SK-MEL-5 (cell line): ENCODE results near the gene PAQR4. TPM values are rescaled to one million over a fixed set of nuclear protein-coding genes. Genes with fewer than 3 reads are reported as not detected.

ENCODE experiments used
- DNase-seq: peaks from one replicate; pipeline ENCODE4 v3.0.0-alpha.2; 2016; ENCODE audit warnings: low read depth, low spot score
- in situ Hi-C: cut with HindIII; loops from 2 replicates; pipeline ENCODE4 v1.10.0; 2016; ENCODE audit warnings: low sequenced_read_pairs, high pct_unique_total_duplicates, low pct_unique_long_range_greater_than_20kb
- total RNA-seq: library from RNA; depleted of rRNA; stranded (reverse); fragments of >200 nt; shearing (Covaris generic); gene quantifications from 2 replicates; pipeline ENCODE4 v1.2.3, GENCODE V29; 2014

PAQR4 gene
- total RNA-seq, 1 experiment from 2014 or later: 30.3 TPM

- in situ Hi-C loops: no loop called here
- no peak for DNase-seq
Observed at GRCh38 chr16:2987286-2987685, 18.1 kb downstream of the PAQR4 start.

DNA sequence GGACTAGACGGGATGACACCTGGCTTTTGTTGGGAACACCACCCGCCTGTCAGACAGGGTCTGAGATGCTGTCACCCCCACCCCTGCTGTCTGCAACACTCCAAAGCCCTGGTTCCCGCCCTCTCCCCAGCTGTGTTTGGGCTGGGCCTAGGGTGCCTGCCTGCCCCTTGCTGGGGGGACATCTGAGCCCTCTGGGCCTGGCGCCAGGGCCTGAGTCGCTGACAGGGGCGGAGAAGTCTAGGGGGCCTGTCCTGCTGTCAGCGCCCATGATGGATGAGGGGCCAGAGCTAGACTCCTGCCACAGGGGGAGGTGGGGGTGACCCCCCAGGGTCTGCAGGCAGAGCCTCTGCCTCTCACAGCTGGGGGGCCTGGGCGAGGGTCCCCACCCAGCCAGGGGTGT lies 18.7 kb downstream of the PAQR4 start:
- in situ Hi-C loops: no loop called here
- no peak for DNase-seq

DNA sequence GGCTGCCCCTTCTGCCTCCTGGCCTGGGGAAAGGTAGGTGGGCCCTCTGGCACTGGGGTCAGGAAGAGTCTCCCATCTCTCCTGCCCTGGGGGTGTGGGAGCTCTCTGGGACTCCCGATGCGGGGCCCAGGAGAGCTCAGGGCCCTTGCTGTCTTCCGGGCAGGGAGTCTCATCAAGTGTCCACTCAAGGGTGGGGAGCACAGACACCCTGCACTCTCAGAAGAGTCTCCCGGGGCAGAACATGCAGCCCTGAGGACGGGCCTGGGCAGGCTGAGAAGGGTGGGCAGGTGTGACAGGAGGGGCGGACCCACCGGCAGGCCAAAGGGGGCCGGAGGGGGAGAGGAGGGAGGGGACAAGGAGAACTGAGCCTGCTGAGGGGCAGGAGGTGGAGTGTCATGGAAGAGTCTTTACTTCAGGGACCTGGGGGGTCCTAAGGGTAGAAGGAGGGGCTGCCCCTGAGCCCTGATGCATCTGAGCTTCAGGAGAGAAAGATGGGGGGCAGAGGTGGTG lies 19.5 kb downstream of the PAQR4 start:
- in situ Hi-C loops: no loop called here
- DNase-seq: no peak

- in situ Hi-C loops: no loop called here
- no peak for DNase-seq
Observed at GRCh38 chr16:2990891-2991290, 21.7 kb downstream of the PAQR4 start.

GRCh38 chr16:2991566-2992261 lies 22.6 kb downstream of the PAQR4 start:
- in situ Hi-C loops: no loop called here
- DNase-seq: no peak

DNA sequence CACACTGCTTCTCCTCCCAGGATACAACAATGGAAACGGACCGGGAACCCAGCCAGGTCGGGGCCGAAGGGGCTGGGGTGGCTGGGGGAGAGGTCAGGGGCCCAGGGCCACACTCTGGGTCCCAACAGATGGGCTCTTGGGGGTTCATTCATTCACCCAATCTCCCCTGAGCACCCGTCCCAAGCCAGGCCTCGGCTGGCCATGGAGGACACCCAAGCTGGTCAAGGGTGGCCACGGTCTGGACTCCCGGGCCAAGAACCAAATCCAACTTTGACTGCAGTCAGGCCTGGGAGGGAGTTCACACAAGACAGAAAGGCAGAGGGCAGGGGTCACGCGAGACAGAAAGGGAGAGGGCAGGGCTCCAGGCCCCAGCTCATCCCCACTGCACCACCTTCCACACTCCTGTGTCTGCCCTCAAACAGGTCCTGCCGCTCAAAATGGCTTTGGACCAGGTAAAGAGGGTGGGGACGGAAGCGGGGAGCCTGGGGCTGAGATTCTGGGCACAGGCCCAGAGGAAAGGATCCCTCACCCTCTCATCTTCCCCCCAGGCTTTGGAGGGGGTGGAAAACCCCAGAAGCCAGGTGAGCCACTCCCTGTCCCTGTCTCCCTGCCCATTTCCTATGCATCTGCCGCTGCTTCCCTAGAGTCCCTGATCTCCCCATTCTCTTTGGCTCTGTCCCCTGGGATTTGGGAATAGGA lies 23.4 kb downstream of the PAQR4 start:
- in situ Hi-C loops: no loop called here
- DNase-seq: no peak

GRCh38 chr16:2996298-2996697 lies 27.1 kb downstream of the PAQR4 start:
- DNase-seq: no peak
- in situ Hi-C loops: no loop called here

DNA sequence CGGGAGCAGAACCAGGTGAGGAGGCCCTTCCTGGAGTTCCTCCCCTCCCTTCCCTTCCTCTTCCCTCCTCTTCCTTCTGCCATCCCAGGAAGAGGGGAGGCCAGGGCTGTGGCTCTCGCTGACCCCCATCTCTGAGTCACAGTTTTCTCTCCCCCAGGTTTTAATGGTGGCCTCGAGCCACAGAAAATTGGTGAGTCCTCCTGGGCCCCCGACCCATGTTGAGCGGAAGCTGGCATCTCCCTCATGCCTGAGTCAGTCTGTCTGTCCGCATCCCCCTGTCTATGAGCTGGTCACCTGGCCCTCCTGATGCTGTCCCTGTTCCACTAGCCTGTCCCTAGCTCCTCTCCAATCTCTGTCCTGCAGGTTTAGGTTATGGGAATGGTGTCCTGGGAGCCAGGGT lies 30.8 kb downstream of the PAQR4 start:
- in situ Hi-C loops: no loop called here
- no peak for DNase-seq

DNA sequence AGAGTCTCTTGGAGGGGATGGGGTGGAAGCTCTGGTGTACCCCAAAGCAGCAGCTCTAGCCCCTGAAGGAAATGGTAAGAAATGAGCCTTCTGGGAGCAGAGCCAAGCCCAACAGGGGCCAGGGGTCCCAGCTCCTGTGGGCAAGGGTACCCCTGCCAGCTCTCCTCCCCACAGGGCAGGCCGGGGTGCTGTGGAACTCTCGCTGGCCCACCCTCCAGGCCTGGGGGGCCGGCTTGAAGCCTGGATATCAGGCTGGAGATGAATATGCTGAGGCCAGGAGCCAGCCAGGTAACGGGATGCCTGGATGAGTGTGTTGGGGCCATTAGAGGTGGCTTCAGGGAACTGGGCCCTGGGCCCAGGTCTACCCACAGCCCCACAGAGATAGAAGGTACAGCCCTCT lies 31.4 kb downstream of the PAQR4 start:
- in situ Hi-C loops: no loop called here
- DNase-seq: no peak

- in situ Hi-C loops: no loop called here
Observed at GRCh38 chr16:3001316-3001715, 32.2 kb downstream of the PAQR4 start.

GRCh38 chr16:3003582-3004270 lies 34.6 kb downstream of the PAQR4 start:
- DNase-seq: peak; percentile 98
- in situ Hi-C loops: no loop called here

More at GRCh38 chr16:3001316-3001715, 32.2 kb downstream of the PAQR4 start:
- DNase-seq: no peak

DNA sequence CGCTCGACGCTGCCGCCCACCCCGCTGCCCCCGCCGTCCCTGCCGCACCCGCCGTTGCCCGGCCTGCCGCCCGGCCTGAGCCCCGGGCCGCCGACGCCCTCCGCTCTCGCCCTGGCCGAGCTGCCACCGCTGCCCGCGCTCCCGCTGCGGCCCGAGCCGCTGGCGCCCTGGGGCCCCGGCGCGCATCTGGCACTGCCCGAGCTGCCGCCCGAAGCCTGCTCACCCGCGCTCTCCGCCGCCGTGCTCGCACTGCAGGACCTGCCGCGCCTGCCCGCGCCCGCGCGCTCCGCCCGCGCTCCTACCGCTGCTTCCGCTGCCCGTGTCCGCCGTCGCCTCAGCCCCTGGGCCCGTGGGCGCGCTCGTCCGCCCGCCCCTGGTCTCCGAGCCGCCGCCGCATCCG lies 35.2 kb downstream of the PAQR4 start:
- no peak for DNase-seq
- in situ Hi-C loops: no loop called here

DNA sequence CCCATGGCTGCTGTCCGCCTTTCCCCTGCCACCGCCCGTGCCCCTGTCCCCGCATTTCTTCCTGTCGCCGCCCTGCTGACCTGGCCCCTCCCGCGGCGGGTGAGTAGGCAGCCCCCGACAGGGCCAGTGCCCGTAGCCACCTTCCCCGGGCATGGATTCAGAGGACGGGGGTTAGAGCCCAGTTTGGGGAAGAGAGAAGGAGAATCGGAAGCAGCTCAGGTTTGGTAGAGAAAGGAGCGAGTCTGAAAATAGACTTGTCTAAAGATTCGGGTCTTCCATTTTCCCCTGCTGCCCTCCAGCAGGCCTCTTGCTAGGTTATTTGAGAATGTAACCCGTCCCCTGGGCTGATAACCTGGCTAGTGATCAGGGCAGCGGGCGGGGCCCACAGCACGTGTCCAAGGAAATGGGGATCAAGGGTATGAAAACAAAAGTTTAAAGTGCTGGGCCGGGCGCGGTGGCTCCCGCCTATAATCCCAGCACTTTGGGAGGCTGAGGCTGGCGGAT lies 35.7 kb downstream of the PAQR4 start:
- no peak for DNase-seq
- in situ Hi-C loops: no loop called here

GRCh38 chr16:3007059-3007956 lies 38.2 kb downstream of the PAQR4 start:
- no peak for DNase-seq
- in situ Hi-C loops: no loop called here

GRCh38 chr16:3007957-3008689 lies 39.0 kb downstream of the PAQR4 start:
- in situ Hi-C loops: no loop called here

GRCh38 chr16:3008690-3009037 lies 39.5 kb downstream of the PAQR4 start:
- DNase-seq: no peak
- in situ Hi-C loops: no loop called here

More at GRCh38 chr16:3007957-3008689, 39.0 kb downstream of the PAQR4 start:
- DNase-seq: no peak
